Measurements from ENCODE around the gene SIK2.

The SIK2 gene

DNA sequence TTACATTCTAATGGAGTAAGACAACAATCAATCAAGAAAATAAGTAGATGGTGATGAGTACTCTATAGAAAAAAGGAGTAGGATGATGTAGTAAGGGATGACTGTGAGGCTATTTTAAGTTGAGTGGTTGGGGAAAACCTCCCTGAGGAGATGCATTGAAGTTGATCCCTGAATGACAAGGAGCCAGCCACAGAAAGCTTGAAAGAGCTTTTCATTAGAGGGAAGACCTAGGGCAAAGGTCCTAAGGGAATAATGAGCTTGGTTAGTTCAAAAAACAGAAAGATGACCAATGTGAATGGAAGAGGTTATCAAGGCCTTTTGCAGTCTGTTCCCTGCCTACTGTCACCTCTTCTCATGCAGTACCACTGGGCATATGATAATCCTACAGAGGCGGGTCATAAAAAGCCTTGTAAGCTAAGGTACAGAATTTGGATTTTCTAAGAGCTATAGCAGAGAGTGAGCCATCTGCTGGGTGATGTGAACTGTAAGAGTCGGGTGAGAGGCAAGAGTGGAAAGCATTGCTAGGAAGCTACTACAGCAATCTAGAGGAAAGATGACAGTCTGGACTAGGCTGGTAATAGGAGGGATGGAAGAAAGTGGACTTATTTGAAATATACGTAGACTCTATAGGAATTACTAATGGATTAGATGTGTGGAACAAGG lies 160.9 kb downstream of the SIK2 start:
- TF ChIP-seq, protein P1, sequence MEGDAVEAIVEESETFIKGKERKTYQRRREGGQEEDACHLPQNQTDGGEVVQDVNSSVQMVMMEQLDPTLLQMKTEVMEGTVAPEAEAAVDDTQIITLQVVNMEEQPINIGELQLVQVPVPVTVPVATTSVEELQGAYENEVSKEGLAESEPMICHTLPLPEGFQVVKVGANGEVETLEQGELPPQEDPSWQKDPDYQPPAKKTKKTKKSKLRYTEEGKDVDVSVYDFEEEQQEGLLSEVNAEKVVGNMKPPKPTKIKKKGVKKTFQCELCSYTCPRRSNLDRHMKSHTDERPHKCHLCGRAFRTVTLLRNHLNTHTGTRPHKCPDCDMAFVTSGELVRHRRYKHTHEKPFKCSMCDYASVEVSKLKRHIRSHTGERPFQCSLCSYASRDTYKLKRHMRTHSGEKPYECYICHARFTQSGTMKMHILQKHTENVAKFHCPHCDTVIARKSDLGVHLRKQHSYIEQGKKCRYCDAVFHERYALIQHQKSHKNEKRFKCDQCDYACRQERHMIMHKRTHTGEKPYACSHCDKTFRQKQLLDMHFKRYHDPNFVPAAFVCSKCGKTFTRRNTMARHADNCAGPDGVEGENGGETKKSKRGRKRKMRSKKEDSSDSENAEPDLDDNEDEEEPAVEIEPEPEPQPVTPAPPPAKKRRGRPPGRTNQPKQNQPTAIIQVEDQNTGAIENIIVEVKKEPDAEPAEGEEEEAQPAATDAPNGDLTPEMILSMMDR (IDR thresholded peaks at IDR 0.05) = no peak
- Mint-ChIP-seq H3K4me1 (peaks cover 31% of the 10 kb centered on the region), H3K27ac (no peak overlapping the region), H3K36me3 (ENCODE audit: low read depth) (peaks cover 57% of the 10 kb centered on the region), H3K9me3 (no peaks in the 10 kb centered on the region), H3K4me3 (no peak overlapping the region), H3K27me3 (ENCODE audit: low read depth, poor library complexity) (no peaks in the 10 kb centered on the region)
- DNase-seq = no peak

DNA sequence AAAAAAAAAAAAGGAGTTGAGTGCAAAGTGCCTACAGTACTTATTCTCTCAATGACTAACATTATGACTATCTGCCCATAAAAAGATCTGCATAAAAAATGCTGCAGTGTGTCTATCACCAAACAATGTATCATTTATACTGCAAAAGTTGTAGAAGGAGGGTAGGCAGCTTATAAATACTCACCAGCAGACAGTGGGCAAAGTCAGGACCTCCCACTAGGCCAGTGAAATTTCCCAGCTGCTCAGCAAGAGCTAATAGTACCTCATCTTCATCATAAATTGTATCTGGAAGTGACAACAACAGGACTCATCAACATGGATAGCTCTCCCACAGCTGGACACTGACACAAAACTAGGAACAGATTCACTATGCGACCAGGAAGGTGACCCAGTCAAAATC lies 162.4 kb downstream of the SIK2 start:
- H3K4me1 Mint-ChIP-seq = peaks cover 31% of the 10 kb centered on the region
- no peak for DNase-seq
- H3K9me3 Mint-ChIP-seq = no peaks in the 10 kb centered on the region
- H3K36me3 Mint-ChIP-seq (ENCODE audit: low read depth) = peaks cover 42% of the 10 kb centered on the region
- peak overlapping the region; percentile 97 for H3K4me3 Mint-ChIP-seq
- TF ChIP-seq, protein P1 (IDR thresholded peaks at IDR 0.05) = no peak
- no peak overlapping the region for H3K27ac Mint-ChIP-seq
- no peaks in the 10 kb centered on the region for H3K27me3 Mint-ChIP-seq (ENCODE audit: low read depth, poor library complexity)

DNA sequence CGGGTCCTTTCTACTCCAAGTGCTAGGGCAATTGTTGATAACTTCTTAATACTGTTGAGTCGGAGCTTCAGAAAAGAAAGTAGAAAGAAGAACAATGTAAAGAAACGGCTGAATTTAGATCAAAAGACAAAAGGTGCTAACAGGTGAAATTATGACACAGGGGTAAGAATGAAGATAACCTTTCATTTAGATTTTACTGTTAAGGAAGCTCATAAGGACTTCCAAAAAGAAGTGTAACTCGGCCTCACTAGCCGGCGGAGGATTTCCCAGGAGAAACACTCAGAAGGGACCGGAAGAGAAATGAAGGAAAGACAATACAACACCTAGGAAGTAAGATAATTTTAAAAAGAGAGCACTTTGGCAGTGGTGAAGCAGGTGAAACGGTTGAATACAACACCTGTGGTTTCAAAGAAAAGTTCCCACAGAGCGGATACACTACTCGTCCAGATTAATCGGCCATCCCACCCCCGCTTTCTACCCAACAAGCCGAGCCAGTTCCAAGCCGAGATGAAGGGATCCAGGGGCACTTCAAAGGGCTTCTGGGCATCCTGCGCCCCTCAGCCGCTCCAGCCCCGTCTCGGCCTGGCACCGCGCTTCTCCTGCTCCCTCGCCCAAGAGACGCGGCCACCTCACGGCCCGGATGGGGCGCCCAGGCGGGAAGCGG lies 163.2 kb downstream of the SIK2 start:
- Mint-ChIP-seq H3K4me3 (peak overlapping the region; percentile 97), H3K9me3 (no peaks in the 10 kb centered on the region), H3K27ac (no peak overlapping the region), H3K4me1 (peaks cover 35% of the 10 kb centered on the region), H3K36me3 (ENCODE audit: low read depth) (peaks cover 36% of the 10 kb centered on the region), H3K27me3 (ENCODE audit: low read depth, poor library complexity) (no peaks in the 10 kb centered on the region)
- TF ChIP-seq, protein P1 (IDR thresholded peaks at IDR 0.05) = no peak
- no peak for DNase-seq

DNA sequence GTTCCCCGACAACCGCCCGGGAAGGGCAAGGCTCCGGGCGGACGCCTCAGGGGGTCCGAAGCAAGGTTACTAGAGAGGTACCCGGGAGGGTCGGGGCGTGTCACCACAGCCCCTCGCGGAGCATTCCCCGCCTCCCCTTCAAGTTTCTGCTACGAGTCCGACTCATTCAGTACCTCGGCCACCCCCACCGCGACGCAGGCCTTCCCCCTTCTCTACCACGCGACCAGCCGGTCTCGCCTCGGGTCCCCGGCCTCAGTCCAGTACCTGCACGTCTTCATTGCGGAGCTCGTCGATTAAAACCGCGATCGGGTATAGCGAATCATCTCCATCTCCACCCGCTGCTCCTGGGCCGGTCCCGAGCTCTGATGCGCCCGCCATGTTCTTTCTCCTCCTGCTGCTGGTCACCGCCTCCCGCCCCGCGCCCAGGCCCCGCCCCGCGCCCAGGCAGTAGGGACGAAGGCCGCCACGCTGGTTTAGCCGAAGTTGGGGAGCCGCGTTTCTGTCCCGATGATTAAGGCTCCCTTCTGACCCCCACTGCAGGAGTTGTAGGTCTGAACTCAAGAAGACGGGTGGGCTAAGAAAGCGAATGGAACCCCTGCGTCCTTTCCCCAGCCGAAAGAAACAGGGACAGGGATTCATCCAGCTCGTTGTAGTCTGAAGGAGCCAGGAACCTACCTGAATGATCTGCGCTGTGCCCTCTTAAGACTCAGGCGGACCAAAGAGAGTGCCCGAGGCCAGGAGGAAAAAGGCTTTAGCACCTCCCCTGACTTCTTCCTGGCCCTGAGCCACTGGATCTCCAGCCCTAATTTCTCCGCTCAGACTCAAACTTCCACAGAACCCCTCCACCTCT lies 164.0 kb downstream of the SIK2 start, which contains the start of gene PPP2R1B:
TSS of gene PPP2R1B (minus strand) at position 406 of the 850 bp plus-strand sequence. CDS start at position 378, 28 bp downstream.
- Mint-ChIP-seq H3K27ac (peak within 1 kb of the TSS; percentile 60), H3K9me3 (no peaks in the 10 kb centered on the region), H3K36me3 (ENCODE audit: low read depth) (peaks cover 28% of the 10 kb centered on the region), H3K4me3 (peak within 1 kb of the TSS; percentile 97), H3K4me1 (peaks cover 39% of the 10 kb centered on the region), H3K27me3 (ENCODE audit: low read depth, poor library complexity) (no peaks in the 10 kb centered on the region)
- TF ChIP-seq, protein P1 (IDR thresholded peaks at IDR 0.05) = no peak
- DNase-seq = peak; percentile 80

DNA sequence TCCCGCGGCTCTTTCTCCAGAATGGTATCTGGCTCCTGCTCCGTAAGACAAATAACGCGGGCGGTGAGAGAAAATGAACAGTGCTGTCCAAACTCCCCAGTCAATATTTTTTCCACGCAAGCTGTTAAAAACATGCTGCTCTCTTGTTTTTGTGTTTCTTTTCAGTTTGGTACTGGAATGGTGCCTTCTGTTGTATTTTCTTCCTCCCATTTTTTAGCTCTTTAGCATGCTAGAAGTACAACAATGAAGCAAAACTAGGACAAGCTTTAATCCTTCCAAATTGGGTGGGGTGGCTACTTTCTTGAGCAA lies 164.5 kb downstream of the SIK2 start:
- H3K36me3 Mint-ChIP-seq (ENCODE audit: low read depth) = peaks cover 23% of the 10 kb centered on the region
- TF ChIP-seq, protein P1 (IDR thresholded peaks at IDR 0.05) = no peak
- peaks cover 39% of the 10 kb centered on the region for H3K4me1 Mint-ChIP-seq
- H3K4me3 Mint-ChIP-seq = peak overlapping the region; percentile 97
- no peak for DNase-seq
- H3K9me3 Mint-ChIP-seq = no peaks in the 10 kb centered on the region
- H3K27me3 Mint-ChIP-seq (ENCODE audit: low read depth, poor library complexity) = no peaks in the 10 kb centered on the region
- H3K27ac Mint-ChIP-seq = peak overlapping the region; percentile 60
